ENCODE measurements around the gene BEX1.
"Not testable (repeated sequence)": the region's sequence is repeated elsewhere in the genome, so short reads cannot be mapped to it uniquely, and the experiment has no call there.

BEX1 gene

GRCh38 chrX:103063918-103064434, at the start of gene BEX1:
Gene BEX1 (minus strand): TSS chrX:103064171. CDS start chrX:103063274, 897 bp downstream.
- DNase-seq = peak; percentile 77

DNA sequence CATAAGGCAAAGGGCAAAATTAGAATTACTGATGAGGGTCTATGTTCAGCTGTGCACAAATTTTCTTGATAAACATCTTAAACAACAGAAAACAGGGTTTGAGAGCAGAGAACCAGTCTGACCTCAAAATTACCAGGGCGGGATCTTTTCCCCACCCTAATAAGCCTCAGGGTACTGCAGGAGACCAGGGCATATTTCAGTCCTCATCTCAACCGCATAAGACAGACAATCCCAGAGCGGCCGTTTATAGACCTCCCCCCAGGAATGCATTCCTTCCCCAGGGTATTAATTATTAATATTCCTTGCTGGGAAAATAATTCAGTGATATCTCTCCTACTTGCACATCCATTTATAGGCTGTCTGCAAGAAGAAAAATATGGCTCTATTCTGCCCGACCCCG, 45.5 kb upstream of the BEX1 start:
- DNase-seq = not testable (repeated sequence)

GRCh38 chrX:103107836-103108235, 43.9 kb upstream of the BEX1 start:
- DNase-seq = no peak

DNA sequence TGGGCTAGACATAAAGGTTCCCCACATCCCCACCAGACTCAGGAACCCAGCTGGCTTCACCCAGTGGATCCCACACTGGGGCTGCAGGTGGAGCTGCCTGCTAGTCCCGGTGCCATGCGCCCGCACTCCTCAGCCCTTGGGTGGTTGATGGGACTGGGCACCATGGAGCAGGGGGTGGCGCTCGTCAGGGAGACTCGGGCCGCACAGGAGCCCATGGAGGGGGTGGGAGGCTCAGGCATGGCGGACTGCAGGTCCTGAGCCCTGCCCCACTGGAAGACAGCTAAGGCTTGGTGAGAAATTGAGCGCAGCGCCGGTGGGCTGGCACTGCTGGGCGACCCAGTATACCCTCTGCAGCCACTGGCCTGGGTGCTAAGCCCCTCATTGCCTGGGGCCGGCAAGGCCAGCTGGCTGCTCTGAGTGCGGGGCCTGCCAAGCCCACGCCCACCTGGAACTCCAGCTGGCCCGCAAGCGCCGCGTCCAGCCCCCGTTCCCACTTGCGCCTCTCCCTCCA, 43.3 kb upstream of the BEX1 start:
- DNase-seq = not testable (repeated sequence)

- DNase-seq = not testable (repeated sequence)
Measured at GRCh38 chrX:103104370-103104769, 40.4 kb upstream of the BEX1 start.

DNA sequence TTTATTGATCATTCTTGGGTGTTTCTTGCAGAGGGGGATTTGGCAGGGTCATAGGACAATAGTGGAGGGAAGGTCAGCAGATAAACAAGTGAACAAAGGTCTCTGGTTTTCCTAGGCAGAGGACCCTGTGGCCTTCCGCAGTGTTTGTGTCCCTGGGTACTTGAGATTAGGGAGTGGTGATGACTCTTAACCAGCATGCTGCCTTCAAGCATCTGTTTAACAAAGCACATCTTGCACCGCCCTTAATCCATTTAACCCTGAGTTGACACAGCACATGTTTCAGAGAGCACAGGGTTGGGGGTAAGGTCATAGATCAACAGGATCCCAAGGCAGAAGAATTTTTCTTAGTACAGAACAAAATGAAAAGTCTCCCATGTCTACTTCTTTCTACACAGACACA, 39.9 kb upstream of the BEX1 start:
- not testable (repeated sequence) for DNase-seq

DNA sequence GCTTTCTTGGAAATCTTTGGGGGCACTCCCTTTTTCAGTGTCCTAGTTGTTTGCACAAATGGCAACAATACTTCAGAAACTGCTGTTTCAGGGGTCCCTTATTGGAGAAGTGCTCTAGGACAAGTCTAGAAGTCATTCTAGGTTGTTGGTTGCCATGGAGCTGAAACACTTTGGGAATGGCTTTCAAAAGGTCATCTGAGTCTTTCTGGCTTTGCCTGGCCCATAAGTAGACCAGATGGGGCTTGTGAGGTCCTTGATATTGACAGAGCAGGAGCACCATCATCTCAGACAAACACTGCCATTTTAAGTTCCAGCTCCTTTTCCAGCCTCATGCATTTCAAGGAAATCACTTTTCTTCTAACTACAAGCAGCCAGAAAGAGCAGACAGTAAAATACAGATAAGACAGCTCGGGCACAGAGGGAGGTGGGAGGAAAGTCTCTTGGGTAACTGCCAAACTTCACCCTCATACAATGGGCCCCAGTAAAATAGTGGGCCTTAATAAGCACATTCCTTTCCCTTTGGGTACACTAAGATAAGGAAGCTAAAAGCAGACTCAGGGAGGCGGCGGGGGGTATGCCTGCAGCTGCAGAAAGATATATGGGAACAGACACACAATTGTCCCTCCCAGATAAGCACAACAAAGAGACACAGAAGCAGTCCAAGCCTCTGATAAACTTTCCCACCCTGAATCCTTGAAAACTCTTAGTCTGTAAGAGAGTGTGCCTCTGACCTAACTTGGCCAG, 37.5 kb upstream of the BEX1 start:
- peak; percentile 13 for DNase-seq

DNA sequence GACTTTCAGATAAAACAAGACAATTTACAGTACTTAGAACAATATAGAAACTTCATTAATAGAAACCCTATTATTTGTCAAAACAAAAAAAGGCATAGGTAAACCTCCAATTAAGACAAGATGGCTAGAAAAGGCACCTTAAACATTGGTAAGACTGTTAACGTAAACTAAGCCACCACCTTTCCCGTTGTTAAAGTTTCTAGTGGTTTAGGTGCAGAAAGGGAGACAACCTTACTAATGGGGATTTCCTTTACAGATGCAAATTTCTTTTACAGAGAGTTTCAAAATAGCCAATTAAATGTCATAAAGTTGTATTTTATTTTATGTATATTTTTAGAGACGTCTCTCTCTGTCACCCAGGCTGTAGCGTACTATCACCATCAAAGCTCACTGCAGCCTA, 36.5 kb upstream of the BEX1 start:
- no peak for DNase-seq

DNA sequence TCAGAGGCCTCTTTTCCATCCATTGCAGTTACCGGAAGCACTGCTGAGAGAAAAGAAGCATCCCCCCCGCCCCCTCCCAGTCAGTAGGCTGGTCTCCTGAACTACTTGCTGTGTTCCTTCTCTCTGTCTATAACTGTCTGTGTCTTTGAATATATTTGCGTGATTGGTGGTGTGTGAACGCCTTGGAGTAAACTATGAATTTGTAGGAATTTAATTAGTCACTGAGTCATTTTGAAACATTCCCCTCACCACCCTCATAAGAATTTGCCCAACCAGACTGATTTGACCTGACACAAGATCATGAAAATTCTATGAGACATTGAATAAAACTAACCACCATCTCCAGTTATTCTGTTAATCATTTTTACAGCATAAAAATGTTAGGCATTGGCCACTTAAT, 35.7 kb upstream of the BEX1 start:
- DNase-seq = no peak

DNA sequence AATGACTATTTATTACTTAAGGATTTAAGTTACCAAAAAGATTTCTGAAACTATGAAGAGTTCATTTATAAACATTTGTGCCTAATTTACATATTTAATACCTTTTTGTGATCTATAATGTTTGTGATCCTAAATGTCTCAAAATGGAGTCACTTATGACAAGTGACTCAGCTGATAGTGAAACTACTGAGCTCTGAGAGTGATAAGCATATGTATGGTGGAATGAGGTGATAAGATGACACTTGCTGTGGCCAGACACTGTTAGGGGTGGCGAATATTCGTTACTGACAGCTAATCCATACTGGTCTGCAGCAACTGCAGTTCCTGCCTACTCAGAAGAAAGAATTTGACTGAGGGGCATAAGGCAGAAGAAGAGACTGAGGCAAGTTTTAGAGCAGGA, 34.5 kb upstream of the BEX1 start:
- no peak for DNase-seq

- DNase-seq = no peak
Measured at GRCh38 chrX:103092942-103093341, 29.0 kb upstream of the BEX1 start, which contains the start of gene NXF3. Gene NXF3 (minus strand): TSS chrX:103093143. CDS start chrX:103093023, 120 bp downstream.

- no peak for DNase-seq
Measured at GRCh38 chrX:103081051-103081450, 17.1 kb upstream of the BEX1 start.

DNA sequence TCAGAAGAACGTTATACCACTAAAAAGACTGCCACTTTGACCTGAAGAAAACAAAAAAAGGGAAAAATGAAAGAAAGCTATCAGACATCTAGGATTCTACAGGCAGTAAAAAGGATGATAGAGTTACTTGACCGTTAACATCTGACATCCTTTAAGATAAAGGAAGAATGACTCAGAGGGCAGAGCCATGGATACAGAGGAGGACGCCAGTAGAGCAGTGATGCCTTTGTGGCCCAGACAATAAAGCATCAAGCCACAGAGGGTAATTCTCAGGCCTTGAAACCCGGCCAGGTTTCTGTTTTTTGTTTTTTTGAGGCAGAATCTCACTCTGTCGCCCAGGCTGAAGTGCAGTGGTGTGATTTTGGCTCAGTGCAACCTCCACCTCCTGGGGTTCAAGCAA, 9.5 kb upstream of the BEX1 start:
- no peak for DNase-seq

- DNase-seq = no peak
Measured at GRCh38 chrX:103066606-103067005, 2.6 kb upstream of the BEX1 start.

DNA sequence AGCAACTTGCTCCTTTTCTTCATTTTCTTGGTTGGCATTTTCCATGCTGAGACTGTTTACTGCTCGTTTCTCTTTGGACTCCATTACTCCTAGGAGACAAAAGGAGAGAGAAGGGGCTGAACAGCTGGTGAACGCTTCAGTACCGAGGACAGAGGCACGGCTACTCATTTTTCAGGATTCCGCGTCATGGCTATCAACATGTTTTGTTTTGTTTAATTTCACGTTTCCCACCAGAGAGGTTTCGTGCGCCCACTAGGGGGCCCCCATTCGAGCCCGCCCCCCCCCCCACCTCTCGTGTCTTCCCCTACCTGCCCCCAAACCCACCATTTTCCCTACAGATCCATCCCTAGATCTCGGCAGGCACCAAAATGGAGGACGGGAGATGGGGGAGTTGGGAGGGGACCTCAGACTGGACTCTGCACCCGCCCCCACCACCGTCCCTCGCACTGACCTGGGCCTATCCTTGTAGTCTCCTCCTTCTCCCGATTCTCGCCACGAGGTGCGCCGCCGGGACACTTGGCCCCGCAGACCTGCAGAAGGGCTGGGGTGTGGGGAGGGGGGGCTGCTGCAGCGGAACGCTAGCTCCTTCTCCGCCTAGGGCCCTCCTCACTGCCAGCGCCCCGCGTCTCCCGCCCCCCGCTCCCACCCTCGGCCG, 653 bp downstream of the BEX1 start:
- no peak for DNase-seq

DNA sequence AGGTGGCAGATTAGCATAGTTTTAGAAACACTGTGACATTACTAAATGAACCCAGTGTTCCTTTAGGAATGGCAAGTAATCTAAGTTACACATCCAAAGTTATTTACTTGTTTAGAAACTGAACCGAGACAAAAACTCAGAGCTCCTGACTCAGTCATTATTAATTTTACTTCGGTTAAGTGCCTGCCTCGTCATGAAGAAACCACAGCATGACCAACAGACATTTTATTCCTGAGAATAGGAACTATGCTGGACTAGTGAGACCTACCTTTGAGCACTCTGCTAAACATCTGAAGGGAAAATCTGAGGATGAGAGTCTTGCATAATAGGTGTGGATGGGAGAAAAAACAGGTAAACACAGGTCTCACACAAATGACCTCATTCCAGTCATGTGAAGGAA, 2.5 kb downstream of the BEX1 start:
- DNase-seq = no peak

DNA sequence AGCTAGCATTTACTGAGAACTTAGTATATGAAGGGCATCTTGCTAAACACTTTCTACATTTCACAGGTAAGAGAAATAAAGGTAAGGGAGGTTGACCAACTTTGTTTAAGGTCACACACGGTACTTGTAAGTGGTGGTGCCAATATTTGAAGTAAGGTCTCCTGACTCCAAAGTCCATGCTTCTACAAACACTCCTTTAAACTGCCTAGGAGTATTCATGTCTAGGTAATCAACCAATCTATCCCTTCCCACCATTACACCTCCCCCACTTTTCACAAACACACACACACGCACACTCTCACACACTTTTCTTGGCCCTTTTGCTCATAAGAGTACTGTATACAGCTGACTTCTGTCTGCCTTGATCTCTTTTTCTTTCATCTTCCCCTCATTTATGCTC, 7.1 kb downstream of the BEX1 start:
- no peak for DNase-seq

DNA sequence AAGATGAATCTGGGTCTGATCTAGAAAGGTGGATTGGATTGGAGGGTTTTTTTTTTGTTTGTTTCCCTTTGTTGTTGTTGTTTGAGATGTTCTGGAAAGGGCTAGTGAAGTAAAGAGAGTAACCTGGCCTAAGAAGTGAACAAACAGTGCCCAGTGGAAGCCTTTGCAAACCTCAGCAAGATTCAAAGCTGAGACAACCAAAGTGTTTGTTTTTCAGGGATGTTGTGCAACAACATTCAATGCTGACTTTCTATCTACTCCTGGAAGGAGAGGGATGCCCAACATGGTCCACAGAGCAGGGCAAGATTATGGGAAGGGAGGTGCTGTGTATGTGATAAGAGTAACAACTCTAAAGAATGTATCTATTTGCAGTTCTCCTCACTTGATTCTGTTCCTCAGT, 11.3 kb downstream of the BEX1 start:
- DNase-seq = no peak

DNA sequence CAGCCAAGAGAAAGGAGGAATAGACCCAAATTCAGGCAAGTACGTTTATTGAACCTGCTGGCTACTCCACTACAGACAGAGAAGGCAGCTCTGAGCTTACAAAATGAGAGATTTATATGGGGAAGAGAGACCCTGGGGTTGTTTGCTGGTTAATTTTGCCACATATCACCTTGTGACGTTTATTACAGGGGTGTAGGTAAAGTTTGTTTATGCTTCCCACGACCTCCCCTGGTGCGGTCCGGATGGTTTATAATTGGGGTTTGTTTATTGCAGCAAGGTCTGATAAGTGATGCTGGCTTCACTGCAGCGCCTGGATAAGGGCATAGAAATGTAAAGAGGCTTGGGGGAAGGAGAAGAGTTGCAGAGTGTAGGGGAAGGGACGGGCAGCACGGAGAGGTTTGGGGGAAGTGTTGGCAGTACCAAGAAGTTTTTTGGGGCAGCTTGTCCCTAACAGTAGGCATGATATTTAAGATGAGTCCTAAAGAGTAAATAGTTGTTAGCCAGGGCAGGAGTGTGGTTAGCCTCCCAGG, 12.6 kb downstream of the BEX1 start:
- no peak for DNase-seq

DNA sequence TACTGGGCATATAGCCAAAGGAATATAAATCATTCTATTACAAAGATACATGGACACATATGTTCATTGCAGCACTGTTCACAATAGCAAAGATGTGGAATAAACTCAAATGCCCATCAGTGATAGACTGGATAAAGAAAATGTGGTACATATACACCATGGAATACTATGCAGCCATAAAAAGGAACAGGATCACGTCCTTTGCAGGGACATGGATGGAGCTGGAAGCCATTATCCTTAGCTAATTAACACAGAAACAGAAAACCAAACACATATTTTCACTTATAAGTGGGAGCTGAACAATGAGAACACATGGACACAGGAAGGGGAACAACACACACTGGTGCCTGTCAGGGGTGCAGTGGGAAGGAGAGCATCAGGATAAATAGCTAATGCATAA, 30.6 kb downstream of the BEX1 start:
- not testable (repeated sequence) for DNase-seq

- no peak for DNase-seq
Measured at GRCh38 chrX:103017542-103017941, 46.4 kb downstream of the BEX1 start.

DNA sequence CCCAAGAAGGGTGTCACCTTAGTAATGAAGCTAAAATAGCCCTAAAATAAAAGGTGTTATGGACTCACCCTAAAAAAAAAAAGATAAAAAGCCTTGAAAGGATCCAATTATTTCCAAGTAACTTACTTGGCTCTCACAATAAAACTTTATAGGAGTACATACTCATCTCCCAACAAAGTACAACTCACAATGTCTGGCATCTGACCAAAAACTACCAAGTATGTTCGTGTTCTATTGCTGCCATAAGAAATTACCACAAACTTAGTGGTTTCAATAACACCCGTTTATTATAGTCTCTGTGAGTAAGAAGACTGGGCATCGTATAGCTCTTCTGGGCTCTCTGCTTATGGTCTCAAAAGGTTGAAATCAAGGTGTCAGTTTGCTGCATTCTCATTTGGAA, 51.0 kb downstream of the BEX1 start:
- DNase-seq = no peak

Data from DMS 273 treated with DMSO at 0.1 percent for 48 hours (cell line).